ENCODE data around the gene IZUMO1R. TPM values are rescaled to one million over a fixed set of nuclear protein-coding genes. Genes with fewer than 3 reads are reported as not detected.
"Not testable (repeated sequence)": the region's sequence is repeated elsewhere in the genome, so short reads cannot be mapped to it uniquely, and the experiment has no call there.

The IZUMO1R gene
- total RNA-seq, 5 donors from 2014 or later (not counting 1 experiment from before 2014, with no cell fraction given): not detected

- ATAC-seq (replicated peaks in 1 of 4); CTCF ChIA-PET; H3K36me3 Mint-ChIP-seq; H3K4me1 Mint-ChIP-seq; H3K9me3 ChIP-seq; H3K27ac Mint-ChIP-seq; H3K4me1 ChIP-seq (ENCODE audit: control insufficient read depth in 1 of 2, extremely low read depth in 1 of 2, insufficient read depth in 2 of 2, low read length in 2 of 2); POLR2A ChIA-PET; H3K27me3 ChIP-seq (replicated peaks in 1 of 2; ENCODE audit: control insufficient read depth in 2 of 2, extremely low read depth in 1 of 2, insufficient read depth in 2 of 2, low read length in 1 of 2); H3K4me3 Mint-ChIP-seq; H3K9me3 Mint-ChIP-seq; DNase-seq; H3K27ac ChIP-seq (ENCODE audit: low read length); H3K36me3 ChIP-seq (ENCODE audit: control insufficient read depth in 2 of 2, extremely low read depth in 1 of 2, insufficient read depth in 1 of 2, low read length in 1 of 2); H3K4me3 ChIP-seq (ENCODE audit: control insufficient read depth in 1 of 2, extremely low read depth in 1 of 2, low read length in 1 of 2): not testable (repeated sequence)
- WGBS (ENCODE audit: insufficient coverage): no CpG with 5 or more reads among the region's 10 CpGs
- H3K27me3 Mint-ChIP-seq: peaks cover 7 to 16% of the 10 kb centered on the region in 2 donors
Observed at GRCh38 chr11:94350850-94351563, 46.6 kb downstream of the IZUMO1R start.

Other genes with a start within 250 kb of the IZUMO1R start
- gene PANX1, start 175.7 kb upstream of the IZUMO1R start, total RNA-seq: 1 to 10 TPM; 7.9 to 9.8 (median 8.7) TPM
- under 1 TPM in 4 of 5 donors, not detected in 1; 0.06 to 0.16 (median 0.12) TPM for gene GPR83, start 96.8 kb downstream of the IZUMO1R start, total RNA-seq
- gene MRE11, start 189.3 kb downstream of the IZUMO1R start, total RNA-seq: 10 to 100 TPM; 22.1 to 34.0 (median 27.4) TPM
- gene ANKRD49, start 189.4 kb downstream of the IZUMO1R start, total RNA-seq: 10 to 100 TPM; 36.9 to 43.4 (median 39.7) TPM
- gene C11orf97, start 207.9 kb downstream of the IZUMO1R start, total RNA-seq: not detected
- gene FUT4, start 239.3 kb downstream of the IZUMO1R start, total RNA-seq: 1 to 10 TPM; 3.4 to 7.0 (median 6.4) TPM